ENCODE data around the gene DNAJB2.
"Not testable (repeated sequence)": the region's sequence is repeated elsewhere in the genome, so short reads cannot be mapped to it uniquely, and the experiment has no call there.

The DNAJB2 gene

DNA sequence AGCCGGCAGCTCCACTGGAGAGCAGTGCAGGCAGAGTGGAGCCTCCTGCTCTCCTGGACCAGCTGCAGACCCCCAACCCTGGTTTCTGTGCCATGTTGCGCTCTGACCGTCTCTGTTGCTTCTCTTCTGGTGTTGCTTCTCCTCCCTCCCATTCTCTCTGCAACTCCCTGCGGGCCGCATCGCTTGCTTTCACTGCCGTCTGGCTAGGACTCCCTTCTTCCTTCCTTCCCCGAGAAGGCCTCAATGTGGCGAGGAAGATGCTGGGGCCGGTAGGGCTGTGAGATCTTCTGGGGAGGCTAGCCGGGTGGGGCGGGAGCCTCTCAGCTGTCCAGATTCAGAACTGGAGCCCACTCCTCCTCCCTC is 6.2 kb downstream of the DNAJB2 start:
- no peak for DNase-seq (ENCODE audit: low spot score)

DNA sequence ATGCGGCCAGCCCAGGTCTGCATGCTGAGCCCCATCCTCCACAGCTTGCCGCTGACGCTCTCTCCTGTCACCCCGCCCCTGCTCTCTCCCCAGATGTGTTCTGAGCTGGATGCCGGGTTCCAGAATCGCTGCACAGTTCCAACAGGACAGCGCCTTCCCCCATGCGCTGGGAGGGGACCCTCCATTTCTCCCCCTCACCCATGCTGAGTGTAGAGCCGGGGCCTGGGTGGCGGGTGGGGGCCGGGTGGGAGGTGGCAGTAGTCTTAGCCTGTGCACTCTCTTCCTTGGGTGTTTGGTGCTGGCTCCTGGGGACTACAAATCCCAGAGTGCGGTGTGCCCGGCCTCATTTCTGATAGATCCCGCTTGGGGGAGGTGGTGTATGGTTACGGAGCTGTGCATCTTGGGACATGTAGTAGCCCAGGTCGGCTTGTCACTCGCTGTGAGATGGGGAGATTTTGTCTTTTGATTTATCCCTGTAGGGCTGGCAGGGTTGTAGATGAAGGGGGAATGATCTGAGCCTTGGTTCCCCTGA is 6.8 kb downstream of the DNAJB2 start:
- no peak for DNase-seq (ENCODE audit: low spot score)

DNA sequence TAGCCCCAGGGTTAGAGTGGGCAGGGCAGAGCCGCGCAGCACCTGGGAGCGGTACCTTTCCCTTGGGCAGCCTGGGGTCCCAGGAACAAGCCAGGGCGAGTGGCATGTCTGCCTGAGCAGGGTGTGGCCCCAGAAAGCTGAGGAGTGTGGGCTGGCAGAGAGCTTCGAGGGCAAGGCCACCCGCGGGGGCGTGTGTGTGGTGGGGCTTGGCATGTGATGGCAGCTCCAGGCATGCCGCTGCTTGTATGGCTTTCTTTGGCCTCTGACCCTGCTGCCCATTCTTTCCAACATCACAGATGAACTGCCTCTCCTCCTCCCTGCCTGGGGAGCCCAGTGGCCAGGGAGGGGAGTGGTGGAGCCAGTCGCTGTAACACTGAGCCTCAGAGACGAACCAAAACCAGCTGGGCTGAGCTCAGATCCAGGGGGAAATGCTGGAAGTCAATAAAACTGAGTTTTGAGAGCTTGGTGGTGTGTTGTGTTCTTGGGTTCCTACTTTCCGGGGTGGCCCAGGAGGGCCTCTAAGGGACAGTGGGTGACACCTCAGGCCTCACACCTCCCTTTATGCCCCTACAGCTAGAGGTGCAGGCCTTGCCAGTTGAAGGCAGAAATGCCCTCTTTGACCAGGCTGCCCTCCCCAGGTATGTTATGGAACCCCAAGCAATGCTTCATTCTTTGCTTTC is 7.4 kb downstream of the DNAJB2 start:
- no peak for DNase-seq (ENCODE audit: low spot score)

DNA sequence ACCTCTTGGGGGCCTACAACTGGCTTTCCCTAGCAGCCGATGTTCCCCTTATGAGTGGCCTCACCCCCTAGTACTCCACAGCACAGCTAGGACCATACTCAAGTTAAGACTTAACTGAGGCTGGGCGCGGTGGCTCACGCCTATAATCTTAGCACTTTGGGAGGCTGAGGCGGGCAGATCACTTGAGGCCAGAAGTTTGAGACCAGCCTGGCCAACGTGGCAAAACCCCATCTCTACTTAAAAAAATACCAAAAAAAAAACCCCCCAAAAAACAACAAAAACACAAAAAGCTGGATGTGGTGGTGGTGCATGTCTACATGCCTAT is 7.9 kb downstream of the DNAJB2 start:
- not testable (repeated sequence) for DNase-seq (ENCODE audit: low spot score)

DNA sequence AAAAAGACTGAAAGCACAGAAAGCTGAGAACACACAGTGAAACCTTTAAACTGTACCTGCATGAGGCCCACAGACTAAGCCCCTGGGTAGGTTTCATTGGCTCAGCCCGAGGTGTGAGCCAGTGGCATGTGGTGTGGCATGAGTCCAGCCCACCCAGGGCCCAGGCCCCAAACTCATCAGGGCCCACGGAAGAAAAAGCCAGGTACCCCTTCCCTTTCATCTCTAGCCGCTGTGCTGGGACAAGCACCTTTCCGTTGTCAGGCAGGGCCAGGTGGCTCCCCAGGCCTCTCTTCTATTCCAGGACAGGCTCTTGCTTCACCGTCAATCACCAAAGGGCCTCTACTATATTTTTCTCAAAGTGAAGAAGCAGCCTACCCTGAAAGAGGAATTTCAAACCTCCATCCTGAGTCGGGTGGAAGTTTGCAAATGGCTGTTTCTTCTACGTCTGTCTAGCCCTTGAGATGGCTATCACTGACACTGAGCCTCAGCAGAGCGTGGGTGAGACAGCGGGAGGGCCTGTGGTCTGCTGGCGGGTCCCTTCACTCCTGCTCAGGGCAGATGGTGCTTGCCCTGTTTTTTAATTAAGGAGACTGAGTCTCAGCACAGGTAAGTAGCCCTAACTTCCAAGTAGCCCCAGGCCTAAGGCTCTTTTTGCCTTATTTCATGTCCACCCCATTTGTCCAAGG is 8.6 kb downstream of the DNAJB2 start:
- DNase-seq (ENCODE audit: low spot score), result no peak

DNA sequence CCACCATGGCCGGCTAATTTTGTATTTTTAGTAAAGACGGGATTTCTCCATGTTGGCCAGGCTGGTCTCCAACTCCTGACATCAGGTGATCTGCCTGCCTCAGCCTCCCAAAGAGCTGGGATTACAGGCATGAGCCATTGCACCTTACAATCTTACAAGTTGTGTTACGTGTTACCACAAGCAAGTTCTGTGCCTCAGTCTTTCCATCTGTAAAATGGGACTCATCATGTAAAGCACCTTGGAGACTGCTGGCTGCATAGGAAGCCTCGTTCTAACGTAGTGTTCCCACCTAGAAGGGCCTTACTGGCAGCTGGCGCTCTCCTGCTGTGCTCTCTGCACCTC is 10.0 kb downstream of the DNAJB2 start:
- no peak for DNase-seq (ENCODE audit: low spot score)

DNA sequence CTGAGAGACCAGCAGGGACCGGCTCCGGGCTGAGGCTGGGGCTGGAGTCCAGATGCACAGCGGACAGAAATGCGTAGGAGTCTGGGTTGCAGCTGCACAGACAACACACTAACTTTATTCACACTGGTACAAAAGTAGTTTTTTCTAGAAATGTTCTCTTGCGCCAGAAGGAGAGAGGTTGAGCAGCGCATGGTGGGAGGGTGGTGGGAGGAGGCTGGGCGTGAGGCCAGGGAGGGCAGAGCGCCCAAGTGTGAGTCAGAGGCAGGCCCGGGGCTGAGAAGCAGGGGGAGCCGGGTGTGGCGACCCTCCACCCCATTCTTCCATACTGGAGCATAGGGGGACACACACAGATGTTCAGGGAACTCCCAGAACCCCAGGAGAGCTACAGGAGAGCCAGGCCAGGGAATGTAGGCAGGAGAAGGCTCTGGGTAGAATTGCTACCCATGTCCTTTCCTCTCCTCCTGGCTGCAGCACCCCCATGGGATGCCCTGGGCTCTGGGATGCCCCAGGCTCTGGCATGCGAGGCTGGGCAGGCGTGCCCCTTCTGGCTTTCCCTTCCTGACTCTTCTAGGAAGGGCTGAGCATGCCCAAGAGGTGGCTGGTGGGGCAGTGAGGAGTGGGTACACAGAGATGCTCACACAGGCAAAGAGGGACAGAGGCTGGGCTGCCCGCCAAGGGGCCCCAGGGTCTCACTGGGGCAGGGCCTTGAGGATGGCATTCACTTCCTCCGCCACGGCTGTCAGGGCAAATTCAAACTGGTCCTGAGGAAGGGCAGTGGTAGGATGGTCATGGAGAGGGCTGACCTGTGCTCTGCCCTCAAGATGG is 10.6 kb downstream of the DNAJB2 start:
- DNase-seq (ENCODE audit: low spot score), result peak; percentile 21

DNA sequence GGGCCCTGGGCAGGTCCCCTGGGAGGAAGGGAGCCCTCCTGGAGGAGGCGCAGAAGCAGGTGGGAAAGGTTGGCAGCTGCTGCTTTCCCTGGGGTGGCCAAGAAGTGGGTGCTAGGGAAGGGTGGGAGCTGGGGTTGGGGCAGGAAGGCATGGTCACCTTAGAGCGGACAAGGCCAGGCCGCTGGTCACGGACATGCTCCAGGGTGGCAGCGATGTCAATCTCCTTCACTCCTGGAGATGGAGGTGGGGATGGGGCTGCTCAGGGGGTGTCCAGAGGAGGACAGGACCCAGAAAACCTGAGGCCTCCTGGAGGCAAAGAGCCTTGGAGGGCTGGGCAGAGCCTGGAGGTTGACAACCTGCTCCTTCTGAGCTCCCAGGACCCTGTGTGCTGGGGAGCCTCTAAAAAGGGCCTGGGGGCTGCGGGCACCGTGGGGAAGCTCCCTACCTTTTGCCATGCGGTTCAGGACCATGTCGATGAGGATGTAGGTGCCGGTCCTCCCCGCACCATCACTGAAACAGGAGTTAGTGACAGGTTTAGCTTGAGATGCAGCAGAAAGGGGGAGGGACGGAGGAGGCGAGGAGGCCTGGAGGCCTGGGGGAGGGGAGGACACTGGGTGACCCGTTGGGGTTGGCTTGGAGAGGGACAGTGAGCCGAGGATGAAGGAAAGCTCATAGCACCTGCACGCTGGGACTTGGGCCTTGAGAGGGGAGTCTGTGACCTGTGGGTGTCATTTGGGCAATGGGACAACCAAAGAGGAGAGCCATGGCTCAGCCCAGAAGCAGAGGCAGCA is 11.4 kb downstream of the DNAJB2 start:
- DNase-seq (ENCODE audit: low spot score), result no peak

DNA sequence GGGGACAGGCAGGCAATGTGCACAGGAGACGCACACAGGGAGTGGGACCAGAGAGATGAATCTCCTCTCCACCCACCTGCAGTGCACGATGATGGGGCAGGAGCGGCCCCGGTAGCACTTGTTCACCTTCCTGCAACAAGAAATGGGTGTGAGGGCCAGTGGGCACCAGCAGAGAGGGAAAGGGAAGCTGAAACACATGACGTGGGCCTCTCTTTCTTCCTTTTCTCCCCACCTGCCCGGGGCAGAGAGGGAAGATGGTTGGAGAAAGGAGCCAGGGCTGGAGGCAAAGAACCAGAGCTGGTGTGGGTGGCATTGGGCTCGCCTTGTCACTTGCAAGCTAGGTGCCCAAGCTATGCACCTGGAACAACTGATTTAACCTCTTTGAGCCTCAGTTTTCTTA is 12.2 kb downstream of the DNAJB2 start:
- DNase-seq (ENCODE audit: low spot score), result no peak

DNA sequence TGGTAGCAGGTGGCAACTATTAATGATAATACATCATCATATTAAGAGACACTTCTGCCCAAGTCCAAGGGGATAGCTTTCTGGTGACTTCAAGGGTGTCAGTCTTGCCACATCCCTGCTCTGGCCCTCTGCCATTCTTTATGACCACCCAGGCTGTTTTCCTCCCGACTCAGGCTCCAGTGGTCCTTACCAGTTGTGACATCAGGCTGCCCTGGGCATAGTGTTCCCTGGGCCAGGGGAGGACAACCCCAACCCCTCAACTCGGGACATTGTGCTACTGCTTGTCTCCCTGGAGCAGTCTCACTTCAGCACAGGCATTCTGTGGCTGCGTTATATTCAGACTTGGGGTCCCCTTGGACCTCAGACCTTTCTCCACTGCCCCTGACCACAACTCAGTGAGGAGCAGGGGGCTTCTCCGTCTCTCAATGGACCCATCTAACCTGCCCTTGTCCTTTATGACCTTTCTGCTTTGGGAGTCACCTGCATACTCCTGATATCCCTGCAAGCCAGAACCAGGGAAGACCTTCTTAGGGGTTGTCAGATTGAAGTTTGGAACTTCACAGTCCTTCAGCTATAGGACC is 12.8 kb downstream of the DNAJB2 start:
- DNase-seq (ENCODE audit: low spot score), result no peak

DNA sequence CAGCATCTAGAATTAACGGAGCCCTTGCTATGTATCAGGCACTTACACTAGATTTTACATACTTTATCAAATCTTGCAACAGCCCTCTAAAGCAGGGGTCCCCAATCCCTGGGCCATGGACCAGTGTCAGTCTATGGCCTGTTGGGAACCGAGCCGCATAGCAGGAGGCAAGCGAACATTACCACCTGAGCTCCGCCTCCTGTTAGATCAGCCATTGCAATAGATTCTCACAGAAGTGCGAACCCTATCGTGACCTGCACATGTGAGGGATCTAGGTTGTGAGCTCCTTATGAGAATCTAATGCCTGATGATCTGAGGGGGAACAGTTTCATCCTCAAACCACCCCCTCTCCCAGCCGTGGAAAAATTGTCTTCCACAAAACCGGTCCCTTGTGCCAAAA is 13.4 kb downstream of the DNAJB2 start:
- no peak for DNase-seq (ENCODE audit: low spot score)

DNA sequence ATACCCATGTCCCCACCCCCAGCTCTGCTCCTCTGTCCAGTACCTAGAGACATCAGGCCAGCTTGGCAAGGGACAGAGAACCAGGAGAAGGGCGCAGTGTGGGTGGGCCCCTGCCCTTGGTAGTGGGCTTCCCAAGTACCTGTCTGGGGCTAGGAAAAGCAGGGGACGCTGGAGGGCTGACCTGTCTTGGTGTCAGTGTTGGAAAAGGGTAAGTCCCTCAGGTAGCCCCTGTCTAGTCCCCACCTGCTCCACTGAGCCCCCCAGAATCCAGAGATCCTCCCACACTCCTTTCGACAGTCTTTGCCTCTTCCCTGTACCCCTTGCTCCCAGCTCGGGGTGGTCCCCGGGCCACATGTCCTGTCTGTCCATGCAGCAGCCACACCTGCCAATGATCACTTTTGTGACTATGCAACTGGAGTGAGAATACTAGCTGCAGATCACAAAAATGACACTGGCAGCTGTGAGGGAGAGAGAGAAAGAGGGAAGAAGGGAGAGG is 14.6 kb downstream of the DNAJB2 start:
- peak; percentile 7 for DNase-seq (ENCODE audit: low spot score)

DNA sequence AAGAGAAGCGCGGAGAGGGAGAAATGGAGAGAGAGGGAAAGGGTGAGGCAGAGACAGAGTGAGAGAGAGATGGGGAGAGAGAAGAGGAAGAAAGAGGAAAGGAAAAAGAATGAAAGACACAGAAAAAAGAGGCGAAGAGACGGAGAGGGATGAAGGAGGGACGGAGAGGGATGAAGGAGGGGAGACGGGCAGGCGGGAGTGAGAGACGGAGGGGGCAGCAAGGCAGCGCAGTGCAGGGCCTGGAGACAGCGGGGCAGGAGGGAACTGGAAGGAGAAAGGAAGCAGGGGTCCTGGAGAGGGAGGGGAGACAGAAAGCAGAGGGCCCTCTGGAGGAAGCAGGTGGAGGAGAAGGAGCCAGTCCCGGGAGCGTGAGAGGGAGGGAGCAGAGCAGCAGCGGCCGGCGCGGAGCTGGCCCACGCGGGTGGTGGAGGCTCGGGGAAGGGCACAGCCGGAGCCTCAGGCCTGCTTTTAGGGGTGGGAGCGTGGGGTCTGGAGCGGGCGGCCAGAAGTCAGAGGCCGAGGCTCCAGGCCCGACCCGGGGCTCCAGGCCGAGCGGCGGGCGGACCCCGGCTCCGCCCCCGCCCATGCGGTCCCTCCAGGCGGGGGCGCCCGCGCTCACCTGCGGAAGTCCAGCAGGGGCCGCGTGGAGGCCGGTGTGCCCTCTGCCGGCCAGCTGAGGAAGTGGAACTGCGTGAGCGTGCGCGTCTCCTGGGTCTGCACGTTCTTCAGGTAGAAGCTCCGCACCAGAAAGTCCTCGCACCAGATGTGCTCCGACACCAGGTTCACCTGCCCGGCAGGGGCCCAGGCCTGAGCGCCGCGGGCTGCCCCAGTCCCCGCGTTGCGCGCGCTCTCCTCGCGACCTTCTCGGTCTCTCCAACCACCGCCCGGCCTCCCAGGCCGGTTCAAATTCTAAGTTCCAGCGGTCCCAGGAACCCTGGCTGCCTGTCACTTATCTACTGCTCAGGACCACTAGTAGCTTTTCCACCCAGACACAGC is 15.5 kb downstream of the DNAJB2 start:
- DNase-seq (ENCODE audit: low spot score), result peak; percentile 96

DNA sequence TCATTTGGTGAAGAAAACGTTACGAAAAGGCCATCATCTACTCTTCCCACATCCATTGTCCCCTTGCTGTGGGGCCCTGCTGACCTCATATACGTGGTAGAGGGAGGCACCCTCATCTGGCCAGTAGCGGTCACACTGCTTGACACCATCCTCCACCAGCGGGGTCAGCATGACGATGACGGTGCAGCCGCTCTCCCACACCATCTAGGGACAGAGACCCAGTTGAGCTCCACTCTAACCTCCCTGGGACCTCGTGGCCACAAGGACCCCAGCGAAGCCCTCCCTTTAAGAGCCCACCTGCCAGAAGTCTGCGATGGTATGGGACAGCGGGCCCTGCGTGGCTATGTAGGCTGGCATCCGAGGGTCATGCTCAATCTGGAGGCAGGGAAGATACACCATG is 17.0 kb downstream of the DNAJB2 start:
- DNase-seq (ENCODE audit: low spot score), result no peak

DNA sequence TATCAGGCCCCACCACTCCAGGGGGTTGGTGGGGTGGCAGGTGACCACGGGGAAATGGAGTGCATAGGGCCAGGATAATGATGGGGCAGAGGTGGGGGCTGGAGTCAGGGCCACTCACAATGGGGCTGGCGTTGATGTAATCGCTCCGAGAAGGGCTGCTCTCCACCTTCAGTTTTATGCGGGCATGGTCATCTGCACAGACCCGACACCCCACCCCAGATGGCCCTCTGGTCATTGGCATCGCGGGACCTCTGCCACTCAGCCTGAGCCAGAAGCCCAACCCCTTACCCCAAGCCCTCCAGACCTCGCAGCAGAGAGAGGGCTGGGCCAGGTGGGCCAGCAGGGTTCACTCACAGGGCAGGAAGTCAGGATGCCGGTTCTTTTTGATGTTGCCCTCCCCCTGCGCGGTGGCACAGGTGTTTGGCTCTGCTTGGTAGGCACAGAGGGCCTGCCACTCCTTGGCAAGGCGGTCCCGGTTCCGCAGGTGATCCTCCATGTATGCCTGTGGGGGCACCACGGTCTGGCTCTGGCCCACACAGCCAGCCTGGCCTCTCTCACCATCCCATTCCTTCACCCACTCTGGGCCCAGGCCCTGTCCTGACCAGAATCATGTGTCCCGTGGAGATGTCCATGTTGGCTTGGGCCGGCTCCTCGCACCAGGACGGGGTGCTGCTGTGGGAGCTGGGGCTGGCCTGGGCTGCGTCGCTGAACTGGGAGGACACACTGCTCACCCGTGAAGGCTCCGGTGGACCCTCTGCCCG is 17.6 kb downstream of the DNAJB2 start:
- DNase-seq (ENCODE audit: low spot score), result peak; percentile 6

DNA sequence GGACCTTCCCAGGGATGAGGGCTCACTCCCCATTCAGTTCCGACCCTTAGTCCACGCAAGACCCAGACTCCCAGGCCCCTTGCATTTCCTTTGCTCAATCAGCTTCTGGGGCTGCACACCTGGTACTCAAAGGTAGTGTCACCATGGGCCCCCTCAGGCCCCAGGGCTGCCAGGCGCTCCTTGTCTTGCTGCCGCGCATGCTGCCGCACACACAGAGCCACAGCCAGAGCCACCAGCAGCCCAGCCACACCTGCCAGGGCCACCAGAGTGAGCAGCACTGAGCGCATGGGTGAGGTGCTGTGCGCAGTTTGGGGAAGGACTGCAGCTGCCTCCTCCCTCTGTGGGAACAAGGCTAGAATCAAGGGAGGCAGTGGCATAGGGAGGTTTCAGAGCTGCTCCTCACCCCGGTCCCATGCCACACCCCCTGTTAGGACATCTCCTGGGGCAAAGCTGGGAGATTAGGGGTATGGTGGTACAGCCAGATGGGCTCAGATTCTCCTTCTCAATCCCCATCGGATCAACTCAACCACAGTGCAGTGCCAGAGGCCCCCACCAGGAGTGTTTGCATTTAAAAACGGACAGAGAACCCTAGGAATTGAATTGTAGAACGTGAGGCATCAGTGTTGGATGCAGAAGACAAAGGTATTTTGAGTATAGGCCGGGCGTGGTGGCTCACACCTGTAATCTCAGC is 18.7 kb downstream of the DNAJB2 start:
- DNase-seq (ENCODE audit: low spot score), result peak; percentile 51

DNA sequence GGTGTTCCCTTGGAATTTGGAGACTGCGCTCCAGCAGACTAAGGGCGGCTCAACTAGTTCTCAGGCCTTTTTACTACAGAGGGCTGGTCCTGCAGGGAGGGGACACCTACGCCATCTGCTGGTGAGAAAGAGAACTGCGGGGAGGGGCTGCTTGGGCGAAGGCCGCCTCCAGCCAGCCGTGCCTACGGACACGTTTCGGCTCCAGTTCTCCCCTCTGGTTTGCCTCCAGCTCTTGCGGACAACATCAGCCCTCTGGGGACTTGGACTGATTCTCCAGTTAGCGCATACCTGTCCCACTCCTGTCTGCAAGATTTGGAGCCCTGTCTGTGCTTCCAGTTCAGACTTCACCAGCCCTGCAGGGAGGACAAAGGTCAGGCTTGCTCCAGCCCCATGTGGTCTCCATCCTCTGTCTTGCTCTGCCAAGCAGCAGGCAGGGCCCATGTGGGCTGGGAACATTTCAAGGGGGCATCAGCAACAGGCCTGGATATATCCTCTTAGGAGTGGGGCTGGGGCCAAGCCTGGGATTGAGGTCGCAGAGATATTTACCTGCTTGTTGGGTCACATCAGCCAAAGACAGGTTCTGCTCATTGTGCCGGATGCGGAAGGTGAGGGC is 19.7 kb downstream of the DNAJB2 start:
- peak; percentile 91 for DNase-seq (ENCODE audit: low spot score)

DNA sequence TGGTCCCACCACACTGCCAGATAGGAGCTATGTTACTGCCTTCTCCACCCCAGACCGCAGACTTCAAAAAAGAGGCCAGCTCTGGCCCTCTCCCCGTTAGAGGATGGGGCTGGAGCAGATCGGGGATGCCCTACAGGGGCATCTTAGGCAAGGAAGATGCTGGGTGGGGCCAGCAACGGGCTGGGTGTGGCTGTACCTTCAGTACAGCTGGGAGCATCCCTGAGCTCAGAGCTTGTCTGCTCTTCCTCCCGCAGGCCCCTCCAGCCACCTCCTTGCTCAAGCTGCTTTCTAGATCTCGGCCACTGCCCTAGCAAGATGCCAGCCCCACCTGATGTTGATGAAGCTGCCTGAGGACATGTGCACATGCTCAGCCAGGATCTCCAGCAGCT is 20.2 kb downstream of the DNAJB2 start:
- DNase-seq (ENCODE audit: low spot score), result peak; percentile 16

DNA sequence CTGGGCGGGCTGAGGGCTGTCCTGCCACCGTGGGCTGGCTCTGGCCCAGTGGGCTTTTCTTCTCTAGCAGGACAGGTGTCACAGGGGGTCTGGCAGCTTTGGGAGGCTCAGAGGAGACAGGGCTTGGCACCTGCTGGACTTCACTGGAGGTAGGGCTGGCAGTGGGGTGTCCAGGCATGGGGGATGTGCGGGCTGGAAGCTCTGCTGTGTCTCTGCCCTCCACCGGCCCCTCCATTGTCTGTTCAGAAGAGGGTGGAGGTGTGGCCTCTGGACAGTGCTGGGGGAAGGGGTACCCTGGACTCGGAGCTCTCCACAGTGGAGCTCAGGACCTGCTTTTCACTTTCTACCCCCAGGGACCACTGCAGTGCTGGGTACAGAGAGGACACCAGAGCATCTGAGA is 20.9 kb downstream of the DNAJB2 start:
- peak; percentile 9 for DNase-seq (ENCODE audit: low spot score)

All from D341Med (cell line).